GM15510 (cell line): Measurements from ENCODE around the gene PDGFA.

Experiments
- POLR2A ChIP-seq: IDR thresholded peaks from 3 replicates; pipeline ENCODE4 v1.6.1; 2011; ENCODE audit warnings: borderline replicate concordance; ENCODE audit not compliant: insufficient read length; ENCODE audit errors: extremely low read depth

The PDGFA gene

DNA sequence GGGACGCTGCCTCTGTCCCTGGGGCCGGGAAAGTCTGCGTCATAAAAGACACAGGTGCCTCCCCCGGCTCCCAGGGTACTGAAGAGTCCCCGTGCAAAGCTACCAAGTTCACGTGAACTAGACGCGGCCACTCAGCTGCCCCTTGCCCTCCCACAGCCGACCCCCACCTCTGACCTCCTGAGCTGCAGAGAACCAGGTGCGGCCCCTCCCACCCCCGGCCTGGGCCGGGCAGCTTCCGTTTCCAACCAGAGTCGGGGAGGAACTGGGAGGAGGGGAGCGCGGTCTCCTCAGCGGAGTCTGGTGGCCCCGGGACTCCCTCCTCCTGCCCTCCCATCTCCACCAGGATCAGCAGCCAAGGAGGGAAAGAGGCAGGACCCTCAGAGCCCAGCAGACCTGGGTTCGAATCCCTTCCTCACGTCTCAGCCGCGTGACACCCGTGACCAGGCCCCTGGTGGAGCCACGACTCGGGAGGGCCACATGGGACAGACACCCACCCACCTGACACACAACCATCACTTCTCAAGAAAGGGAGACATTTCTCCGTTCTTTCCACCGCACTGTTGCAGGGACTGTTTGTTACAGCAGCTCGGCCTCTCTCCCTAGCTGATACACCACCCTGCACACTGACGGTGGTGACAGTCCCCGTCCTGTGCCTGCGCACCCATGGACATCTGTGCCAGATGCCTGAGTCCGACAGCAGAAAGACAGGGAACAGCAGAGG is 37.4 kb upstream of the PDGFA start:
- TF ChIP-seq POLR2A: no peak

DNA sequence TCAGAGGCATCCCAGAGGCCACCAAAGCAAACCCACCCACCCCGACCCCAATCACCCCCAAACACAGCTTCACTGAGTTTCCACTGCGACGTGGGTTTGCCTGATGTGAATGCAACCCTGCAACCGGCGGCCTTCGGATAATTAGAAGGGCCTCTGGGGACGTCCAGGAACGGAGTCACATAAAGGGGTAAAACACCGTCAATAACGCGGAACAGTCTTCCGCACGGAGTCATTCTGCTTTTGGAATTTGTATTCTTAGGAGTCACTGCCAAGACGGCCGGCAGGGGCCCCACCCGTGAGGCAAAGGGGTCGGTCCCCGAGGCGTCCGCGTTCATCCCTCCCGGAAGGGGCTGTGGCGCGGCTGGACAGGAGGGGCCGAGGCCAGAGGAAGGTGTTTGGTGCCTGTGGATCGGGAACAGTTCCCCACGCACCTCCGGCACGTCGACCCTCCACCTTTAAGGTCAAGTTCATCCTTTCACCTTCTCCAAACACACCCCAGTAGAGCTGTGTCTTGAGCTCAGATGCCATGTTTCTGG is 36.7 kb upstream of the PDGFA start:
- TF ChIP-seq POLR2A: no peak

DNA sequence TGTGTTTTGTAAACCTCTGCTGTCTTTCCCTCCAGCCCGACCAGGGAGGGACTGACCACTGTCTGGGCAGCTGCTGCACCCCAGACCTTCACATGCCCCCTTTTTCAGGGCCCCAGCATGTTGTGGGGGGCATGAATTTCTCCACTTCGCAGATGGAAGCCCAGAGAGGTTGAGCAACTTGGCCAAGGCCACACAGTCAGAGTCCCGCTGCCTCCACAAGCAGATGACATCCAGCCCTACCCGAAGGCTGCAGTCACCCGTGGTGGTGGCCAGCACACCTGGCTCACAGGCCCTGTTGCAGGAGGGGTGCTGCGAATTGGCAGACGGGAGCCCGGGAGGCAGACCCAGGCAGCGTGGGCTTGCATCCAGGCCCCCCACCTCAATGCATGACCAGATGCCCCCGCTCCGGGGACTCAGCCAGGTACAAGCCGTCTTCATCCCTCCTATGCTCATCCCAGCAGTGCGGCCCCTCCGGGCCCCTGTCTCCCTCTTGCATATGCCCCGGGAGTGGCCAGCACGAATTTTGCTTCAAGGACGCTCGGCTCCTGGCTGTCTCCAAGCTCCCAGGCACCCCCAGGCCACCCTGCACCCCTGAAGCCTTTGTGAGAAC is 36.0 kb upstream of the PDGFA start:
- TF ChIP-seq POLR2A: no peak

DNA sequence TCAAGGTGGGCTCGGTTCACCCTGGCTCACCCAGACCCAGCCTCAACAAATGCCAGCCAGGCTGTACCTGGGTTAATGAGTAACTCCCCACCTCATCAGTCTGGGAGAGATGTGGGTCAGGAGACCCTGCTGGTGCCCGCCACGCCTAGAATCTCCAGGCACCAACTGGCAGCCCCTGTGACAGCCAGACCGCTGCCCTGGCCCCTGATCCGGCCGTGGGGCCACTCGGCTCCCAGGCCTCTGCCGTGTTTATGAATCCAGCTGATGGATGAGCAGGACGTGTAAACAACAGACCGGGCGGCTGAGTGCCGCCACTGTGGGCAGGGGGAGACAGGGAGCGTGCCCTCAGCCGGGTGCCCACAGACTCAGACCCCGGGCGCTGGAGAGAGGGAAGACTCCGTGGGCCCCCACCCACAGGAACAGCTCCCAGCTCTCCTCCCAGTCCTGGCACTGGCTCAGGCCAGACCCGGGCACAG is 34.0 kb upstream of the PDGFA start:
- TF ChIP-seq POLR2A: no peak

DNA sequence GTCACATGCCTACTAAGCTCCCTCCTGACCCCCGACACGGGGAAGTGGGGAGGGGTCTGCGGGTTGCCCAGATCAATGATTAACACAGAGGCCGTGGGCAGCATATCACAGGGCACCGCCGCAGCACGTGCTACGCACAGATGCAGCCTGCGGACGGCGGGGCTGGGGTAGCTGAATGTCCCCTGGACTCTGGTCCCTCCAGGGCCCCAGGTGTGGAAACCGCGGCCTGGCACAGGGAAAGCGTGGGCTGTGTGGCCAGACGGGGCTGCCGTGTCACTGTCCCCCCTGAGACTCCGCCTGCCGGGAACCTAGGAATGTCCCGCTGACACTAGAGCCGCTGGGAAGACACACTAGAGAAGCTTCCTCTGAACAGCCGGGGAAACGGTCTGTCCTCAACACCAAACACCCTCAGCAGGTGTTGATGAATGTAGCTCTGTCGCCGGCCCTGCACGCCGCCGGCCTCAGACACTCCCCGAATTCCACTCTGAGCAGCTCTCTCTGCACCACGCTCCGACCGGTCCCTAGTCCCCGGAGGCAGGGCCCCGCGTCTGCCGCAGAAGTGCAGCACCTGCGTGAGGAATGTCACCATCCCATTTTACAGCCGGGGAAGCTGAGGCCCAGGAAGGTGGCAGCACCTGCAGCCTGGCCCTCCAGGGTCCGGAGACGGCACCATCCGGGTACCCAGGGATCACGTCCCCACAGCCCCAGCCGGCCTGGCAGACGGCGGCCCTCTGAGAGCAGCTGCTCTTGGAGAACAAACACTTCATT is 33.4 kb upstream of the PDGFA start:
- no peak for TF ChIP-seq POLR2A

DNA sequence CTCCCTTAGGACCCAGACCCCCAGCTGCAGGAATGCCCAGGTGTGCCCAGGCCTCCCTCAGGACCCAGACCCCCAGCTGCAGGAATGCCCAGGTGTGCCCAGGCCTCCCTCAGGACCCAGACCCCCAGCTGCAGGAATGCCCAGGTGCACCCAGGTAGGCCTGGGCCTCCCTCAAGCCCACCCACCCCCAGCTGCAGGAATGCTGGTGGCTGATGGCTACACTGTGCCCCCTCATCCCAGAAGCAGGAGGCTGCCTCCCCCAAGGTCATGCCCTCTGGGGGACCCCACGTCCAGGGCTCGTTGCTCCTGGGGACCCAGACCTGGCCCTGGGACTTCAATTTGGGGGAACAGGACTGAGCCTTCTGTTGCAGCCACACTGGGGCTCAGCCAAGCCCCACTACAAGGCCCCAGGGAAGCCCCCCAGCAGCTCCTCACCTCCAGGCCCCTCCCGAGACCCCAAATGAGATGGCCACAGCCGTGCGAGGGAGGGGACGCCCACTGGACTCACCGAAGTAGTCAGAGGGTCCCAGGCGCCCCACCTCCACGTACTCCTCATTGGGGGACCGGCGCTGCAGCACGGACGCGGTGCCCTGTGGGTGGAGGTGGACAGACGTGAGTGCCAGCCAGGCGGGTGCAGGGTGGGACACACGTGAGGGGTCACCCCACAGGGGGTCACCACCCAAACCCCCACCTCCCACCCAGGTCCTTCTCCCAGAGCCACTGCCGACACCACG is 31.4 kb upstream of the PDGFA start:
- TF ChIP-seq POLR2A: no peak

DNA sequence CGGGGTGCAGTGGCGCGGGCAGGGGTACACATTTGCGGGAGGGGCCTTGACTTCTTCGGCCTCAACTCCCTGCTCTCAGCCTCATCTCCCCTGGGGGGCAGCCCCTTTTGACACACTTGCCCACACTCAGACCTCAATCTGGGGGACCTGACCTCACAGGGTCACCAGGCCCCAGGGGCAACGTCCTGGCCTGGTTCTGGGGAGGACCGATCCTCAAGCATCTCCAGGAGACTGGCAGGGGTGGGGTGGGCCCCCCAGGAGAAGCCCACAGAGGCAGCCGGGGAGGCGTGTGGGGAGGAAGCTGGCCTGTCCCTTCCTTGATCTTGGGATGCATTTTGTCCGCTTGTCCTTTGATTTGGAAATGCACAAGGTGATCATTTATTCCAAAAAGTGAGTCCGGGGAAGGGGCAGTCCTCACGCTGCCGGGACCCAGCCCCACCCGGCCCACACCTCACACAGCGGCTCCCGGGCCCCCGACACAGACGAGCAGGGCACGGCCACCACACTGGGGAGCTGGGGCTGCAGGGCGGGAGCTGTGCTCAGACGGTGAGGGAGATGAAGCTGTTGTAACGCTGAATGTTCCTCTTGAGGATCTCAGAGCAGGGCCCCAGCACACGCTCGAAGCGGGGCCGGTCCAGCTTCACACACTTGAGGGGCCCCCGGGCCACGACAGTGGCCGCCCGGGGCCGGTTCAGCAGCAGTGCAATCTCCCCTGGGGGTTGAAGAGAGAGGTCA is 30.4 kb upstream of the PDGFA start:
- no peak for TF ChIP-seq POLR2A

DNA sequence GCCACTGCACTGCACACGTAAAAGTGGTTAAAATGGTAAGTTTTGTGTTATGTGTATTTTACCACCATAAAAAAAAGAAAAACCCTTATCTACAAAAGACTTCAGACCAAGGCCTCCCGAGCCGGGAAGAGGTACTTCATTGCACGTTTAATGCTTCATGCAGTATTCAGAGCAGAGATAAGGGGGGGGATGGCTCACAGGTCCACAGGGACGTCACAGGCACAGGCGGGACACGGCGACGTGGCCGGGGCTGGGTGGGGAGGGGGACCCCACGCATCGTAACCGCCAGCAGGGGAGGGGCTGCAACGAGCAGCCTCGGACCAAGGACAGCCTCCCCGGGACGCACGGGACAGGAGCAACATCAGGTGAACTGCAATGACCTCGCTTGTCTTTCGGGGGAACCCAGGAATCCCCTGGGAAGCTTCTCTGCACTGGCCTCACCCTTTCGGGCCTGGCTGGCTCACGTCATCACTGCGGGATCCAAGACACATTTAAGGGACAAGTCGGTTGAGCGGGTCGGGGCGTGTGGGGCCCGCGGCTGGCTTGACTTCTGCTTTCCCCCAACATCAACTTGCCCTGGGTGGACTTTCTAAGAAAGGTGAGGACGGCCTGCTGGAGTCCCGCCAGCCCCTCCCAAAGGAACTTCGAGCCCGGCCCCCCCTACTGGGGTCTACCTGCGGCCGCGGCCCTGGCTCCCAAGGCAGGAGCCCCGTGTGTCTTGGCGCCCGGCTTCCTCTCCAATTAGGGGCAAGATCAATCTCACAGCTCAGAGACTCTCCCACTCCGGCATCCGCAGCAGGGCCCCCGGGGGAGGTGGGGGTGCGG is 29.6 kb upstream of the PDGFA start:
- no peak for TF ChIP-seq POLR2A

DNA sequence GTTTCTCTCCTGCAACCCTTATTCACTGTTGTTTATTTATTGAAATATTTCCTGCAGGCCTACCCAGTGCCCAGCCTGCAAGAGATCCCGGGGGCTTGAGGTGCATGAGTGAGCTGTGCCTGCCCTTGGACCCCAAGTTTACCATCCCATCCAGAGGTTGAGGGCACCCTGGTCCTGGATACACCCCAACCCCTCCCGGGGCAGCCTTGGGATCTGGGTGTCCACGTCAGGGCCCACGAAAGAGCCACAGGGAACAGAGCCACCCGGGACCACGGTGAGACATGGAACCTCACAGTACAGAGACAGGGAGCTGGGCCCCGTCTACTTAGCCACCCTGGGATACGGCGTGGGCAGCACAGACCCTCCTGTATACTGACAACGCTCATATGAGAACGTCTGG is 28.8 kb upstream of the PDGFA start:
- no peak for TF ChIP-seq POLR2A

DNA sequence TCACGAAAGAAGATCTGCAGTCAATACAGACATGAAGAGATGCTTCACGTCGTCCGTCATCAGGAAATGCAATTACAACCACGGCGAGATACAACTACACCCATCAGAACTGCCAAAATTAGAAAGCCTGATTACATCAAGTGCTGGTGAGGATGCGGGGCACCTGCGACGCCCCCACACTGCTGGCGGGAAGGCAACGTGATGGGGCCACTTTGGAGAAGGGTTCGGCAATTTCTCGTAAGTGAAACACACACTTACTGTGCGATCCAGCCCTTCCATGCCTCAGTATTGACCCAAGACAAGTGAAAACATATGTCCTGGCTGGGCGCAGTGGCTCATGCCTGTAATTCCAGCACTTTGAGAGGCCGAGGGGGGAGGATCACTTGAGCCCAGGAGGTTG is 25.8 kb upstream of the PDGFA start:
- TF ChIP-seq POLR2A: no peak

DNA sequence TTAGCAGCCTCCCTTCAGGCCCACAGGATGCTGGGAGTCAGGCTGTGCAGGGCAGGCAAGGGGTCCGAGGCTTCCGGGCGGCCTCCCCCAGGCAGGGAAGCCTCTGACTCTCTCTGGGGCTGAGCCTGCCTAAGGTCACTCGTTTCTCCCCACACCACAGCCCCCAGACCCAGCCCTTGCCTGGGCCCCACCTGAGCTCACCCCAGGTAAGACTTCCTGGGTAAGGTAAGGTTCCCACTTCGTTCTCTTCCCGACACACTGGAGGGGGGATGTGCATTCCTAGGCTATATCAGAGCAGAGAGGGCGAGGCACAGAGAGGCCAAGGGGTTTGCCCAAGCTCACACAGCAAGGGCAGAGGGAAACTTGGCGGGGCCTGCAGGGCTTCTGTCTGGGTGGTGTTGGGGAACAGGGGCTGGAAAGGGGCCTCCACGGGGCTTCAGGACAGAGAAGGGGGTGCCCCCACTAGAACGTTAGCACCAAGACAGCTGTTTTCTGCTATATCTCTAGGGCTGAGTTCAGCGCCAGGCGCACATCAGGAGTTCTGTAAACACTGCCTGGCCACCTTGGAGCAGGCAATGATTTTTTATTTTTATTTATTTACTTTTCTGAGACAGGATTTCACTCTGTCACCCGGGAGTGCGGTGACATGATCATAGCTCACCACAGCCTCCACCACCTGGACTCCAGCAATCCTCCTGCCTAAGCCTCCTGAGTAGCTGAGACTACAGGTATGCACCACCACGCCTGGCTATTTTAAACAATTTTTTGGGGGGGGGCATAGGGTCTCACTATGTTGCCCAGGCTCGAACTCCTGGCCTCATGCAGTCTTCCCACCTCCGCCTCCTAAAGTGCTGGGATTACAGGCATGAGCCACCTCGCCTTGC is 24.9 kb upstream of the PDGFA start:
- no peak for TF ChIP-seq POLR2A

DNA sequence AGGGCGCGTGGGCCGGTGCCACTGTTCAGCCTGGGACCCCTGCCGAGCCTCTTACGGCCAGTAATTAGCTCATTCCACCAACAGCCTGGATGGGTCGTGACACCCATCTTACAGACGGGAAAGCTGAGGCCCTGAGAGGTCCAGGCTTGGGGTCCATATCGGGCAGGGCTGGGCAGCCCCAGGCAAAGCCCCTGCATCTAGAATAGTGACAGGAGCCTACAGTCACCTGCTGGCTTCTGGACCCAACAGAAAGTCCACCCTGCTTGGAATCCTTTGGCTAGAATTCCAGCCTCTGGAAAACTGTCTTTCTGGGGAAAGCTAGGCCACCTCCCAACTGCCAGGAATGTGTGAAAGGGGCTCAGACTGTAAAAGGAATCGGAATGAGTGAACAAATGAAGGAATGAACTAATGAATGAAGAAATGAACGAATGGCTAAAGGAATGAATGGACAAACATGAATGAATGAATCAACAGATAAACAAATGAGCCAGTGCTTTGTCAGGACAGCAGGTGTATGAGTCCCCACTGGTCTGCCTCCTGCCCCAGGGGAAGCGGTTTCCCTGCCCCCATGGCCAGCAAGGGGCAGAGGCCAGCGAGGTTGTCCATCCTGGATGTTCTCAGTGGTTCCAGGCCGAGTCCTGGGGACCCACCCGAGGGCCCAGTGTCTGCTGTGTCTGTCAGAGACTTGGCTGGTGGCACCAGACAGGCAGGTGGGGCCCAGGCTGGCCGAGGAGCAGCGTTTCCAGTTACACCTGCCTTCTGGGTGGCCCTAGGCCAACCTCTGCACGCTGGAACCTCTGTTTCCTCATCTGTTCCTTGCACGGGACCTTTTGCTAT is 24.1 kb upstream of the PDGFA start:
- TF ChIP-seq POLR2A: no peak
